Fibroblast of skin of back (primary cell): ENCODE results near the gene ELMO3.
A peak's percentile ranks its signal among the peaks of the same experiment; 100 is the strongest.

Source experiments
- DNase-seq: peaks from one replicate; pipeline ENCODE4 v3.0.0-alpha.2; 2013

The ELMO3 gene

DNA sequence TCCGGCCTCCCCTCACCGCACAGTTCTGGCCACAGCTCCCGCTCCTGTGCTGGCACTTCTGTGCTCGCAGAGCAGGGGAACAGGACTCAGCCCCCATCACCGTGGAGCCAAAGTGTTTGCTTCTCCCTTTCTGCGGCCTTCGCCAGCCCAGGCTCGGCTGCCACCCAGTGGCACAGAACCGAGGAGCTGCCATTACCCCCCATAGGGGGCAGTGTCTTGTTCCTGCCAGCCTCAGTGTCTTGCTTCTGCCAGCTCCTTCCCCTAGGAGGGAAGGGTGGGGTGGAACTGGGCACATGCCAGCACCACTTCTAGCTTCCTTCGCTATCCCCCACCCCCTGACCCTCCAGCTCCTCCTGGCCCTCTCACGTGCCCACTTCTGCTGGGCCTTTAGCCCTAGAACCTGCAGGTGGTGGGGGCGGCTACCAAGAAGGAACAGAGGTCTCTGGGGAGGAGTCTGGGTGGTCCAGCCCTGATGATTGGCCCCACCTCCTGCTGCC lies 645 bp upstream of the ELMO3 start:
- DNase-seq, result peak; percentile 52

DNA sequence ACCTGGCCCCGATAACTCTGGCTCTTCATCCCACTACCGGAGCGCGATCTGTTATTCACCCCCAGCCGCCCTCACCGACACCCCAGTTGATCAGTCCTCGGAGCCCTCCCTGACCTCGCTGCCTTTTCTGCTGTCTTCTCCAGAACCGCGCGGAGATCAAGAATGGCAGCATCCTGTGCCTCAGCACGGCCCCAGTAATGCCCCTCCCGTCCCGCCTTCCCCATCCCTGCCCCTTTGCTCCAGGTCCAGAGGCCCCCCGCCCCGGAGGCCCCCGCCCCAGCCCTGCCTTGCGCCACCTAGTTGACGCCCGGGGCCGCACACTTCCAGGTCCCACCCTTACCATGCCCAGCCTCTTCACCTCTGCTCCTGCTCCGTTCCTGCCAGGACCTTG lies 872 bp downstream of the ELMO3 start:
- no peak for DNase-seq

DNA sequence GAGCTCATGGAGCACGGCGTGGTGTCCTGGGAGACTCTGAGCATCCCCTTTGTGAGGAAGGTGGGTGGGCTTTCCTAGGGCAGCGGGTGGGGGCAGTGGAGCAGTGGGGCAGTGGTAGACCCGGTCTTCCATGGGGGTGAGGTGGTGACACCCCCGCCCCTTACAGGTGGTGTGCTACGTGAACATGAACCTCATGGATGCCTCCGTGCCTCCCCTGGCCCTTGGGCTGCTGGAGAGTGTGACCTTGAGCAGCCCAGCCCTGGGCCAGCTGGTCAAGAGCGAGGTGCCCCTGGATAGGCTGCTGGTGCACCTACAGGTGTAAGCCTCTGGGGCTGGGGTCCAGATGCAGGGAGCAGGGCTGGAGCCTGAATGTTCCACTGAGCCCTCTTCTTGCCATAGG lies 1.6 kb downstream of the ELMO3 start:
- DNase-seq, result no peak

DNA sequence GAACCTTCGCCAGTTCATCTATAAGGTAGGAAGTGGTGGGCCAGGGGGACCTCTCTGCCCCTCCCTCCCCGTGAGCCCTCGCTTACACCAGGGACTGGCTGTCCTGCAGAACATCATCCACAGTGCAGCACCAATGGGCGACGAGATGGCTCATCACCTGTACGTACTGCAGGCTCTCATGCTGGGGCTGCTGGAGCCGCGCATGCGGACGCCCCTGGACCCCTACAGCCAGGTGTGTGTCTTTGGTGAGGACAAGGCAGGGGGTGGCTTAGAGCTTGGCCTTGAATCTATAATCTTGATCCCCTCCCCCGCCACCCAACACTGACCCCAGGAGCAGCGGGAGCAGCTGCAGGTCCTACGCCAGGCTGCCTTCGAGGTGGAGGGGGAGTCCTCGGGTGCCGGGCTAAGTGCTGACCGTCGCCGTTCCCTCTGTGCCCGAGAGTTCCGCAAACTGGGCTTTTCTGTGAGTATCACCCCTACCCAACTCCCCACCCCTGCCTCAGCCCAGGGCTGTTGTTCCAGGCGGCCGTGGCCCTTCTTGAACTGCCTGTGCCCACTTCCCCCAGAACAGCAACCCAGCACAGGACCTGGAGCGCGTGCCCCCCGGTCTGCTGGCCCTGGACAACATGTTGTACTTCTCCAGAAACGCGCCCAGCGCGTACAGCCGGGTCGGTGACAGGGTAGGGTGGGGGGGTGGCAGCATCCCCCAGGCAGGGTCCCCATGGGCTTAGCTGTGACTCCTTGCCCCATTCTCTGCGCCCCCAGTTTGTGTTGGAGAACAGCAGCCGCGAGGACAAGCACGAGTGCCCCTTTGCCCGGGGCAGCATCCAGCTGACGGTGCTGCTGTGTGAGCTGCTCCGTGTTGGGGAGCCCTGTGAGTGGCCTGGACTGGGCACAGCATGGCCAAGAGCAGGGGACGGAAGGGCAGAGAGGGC lies 2.7 kb downstream of the ELMO3 start:
- DNase-seq, result no peak

DNA sequence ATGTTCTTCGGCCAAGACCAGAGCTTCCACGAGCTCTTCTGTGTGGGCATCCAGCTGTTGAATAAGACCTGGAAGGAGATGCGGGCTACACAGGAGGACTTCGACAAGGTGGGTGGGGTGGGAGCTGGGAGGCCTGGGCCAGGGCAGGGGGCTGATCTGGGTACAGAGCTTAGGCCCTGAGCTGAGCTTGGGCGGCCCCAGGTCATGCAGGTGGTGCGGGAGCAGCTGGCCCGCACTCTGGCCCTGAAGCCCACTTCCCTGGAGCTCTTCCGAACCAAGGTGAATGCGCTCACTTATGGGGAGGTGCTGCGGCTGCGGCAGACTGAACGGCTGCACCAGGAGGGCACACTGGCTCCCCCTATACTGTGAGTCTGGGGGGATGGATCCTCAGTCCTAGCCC lies 3.5 kb downstream of the ELMO3 start:
- no peak for DNase-seq

DNA sequence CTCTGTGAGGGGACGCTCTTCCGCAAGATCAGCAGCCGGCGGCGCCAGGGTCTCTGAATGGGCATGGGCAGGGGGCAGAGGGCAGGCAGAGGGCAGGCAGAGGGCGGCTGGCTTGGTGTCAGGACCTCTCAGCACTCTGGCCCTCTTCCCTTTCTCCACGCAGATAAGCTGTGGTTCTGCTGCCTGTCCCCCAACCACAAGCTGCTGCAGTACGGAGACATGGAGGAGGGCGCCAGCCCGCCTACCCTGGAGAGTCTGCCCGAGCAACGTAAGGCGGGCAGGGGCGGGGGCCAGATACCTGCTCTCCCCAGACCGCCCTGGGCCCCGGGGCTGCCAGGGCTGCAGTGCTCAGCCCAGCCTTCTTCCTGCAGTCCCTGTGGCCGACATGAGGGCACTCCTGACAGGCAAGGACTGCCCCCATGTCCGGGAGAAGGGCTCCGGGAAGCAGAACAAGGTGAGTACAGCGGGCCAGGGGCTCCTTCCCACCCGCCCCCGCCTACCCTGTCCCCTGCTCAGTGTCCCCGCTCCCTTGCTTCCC lies 4.1 kb downstream of the ELMO3 start:
- DNase-seq, result no peak

DNA sequence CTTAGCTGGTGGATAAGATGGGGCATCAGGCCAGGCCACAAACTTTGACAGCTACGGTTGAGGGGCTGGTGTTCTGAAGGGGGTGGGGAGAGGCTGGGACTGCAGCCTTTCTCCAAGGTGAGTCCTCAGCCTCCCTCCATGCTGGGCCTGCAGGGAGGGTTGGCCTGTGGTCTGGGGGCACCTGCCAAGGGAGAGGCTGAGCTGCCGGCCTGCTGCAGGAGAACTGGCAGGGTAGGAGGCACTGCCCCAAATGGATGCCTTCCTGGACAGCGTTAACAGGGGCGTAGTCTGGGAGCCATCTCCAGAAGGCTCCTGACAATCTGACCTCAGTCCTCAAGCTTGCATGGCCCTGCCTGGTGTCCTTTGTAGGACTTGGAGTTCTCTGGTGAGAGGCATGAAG lies 5.1 kb downstream of the ELMO3 start:
- no peak for DNase-seq

DNA sequence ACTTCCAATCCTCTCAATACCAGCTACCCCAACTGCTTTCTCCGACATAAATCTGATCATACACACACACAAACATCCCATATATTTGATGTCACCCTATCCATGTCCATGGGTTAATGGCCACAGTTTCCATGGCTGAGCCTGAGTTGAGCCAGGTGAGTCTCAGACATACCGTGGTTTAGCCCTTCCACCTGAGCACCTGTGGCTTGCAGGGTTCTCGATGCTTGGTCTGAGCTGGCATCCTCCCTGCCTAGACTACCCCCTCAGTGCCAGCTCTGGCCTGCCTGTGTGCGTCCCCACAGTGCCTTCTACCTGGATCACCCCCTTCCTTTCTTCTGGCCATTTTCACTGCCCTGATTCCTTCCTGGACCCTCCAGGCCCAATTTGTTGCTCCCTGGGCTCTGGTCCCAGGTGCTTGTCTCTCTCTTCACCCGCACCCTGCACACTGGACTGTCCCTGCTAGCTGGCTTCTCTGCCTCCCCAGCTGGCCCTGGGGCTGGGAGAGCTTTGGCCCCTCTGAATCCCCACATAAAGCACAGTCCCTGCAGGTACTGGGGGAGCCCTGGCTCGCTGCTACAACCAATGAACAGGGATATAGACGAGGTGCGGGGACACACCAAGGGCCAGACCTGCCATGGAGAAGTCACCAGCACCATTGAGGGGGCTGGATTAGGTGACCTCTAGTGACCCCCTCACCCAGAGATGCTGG lies 7.4 kb downstream of the ELMO3 start:
- DNase-seq, result no peak

DNA sequence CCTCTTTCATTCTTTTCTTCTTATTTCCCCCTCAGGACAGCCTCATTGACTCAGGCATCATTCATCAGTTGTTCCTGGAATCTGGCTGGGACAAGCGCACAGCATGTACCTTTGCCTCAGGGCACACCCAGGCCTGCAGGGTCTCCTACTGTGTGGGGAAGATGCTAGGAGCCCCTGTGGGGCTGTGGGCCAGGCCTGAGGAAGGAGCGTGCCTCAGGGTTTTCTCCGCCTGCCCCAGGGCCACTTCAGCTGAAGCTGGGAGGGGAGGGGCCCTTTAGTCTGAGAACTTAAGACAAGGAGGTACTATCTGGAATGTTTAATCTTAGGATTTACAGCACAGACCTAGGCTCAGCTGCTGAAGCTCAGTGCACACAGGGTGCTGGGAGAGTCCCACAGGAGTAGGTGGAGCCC lies 7.9 kb downstream of the ELMO3 start:
- no peak for DNase-seq

DNA sequence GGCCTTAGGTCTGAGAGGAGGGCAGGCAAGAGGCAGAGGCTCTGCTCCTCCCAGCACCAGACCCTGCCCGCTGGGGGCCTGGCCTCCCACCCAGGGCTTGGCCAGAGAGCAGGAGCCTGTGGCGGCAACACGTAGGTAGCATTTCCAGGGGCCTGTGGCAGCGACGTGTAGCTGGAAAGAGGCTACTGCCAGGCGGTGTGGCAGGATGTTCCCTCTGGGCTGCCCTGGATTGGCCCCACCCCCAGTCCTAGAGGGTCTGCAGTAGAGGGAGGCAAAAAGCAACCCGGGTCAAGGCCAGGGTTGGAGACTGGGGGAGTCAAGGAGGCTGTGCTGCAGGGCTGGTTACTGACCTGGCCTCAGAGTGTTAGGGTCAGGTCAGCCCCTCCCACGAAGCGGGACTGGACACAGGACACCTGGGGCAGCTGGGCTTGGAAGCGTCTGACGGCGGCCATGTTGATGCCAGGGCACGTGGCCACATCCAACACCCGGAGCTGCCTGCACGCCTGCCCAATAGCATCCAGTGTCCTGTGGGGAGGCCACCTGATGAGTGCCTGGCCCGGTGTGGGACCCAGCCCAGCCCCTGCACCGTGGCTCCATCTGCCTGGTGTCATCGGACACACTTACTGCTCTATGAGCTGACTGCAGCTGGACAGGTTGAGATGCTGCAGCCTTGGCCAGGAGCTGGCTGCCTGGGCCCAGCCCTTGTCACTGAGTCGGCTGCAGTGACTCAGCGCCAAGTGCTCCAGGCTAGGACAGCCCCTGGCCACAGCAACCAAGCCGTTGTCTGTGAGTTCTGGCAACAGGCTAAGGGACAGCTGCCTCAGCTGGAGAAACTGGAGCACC lies 8.5 kb downstream of the ELMO3 start:
- peak; percentile 61 for DNase-seq

DNA sequence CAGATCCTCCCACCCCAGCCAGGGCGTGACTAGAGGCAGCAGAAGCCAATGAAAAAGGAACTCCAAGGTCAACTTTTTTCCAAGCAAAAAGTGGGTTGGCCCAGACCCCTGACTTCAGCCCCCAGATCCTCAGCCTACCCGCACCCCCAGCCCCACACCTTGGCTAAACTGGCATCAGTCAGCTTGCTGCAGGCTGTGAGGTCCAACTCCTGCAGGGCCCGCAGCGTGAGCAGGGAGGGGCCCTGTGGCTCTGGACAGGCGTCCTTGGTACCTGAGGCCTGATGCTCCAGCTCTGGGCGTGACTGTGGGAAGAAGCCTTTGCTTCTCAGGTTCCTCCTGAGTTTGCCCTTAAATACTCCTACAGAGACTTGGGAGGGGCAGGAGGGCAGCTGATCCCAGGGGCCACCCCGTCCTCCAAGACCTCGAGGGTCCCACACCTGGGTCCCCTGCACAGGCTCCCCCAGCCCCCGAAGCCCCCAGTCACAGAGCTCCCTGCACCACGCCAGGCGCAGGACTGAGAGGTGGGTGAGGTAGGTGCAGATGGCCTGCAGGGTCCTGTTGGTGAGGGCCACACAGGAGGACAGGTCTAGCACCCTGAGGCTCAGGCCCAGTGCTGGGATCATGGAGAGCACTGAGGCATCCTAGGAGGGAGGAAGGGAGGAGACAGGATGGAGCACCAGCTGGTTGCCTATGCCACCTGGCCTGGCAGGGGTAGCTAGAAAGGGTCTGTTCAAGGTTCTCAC lies 9.4 kb downstream of the ELMO3 start:
- DNase-seq, result no peak

DNA sequence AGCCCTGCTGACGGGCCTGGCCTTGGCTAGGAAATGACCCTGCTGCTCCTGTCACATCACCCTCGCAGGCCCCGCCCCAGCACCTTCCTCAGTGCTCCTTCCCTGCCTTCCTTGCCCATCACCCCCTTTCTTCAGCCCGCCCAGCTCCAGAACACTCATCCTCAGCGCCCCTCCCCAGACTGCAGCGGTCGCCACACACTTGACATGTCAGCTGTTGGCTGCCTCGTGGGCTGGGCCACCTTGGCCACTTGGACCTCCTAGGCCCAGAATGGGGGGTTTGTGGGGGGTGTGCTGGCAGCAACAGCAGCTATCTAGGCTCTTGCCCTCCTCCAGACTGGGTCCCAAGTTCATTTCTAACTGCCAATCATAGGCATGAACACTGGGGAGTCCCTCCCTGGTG lies 10.6 kb downstream of the ELMO3 start:
- no peak for DNase-seq

DNA sequence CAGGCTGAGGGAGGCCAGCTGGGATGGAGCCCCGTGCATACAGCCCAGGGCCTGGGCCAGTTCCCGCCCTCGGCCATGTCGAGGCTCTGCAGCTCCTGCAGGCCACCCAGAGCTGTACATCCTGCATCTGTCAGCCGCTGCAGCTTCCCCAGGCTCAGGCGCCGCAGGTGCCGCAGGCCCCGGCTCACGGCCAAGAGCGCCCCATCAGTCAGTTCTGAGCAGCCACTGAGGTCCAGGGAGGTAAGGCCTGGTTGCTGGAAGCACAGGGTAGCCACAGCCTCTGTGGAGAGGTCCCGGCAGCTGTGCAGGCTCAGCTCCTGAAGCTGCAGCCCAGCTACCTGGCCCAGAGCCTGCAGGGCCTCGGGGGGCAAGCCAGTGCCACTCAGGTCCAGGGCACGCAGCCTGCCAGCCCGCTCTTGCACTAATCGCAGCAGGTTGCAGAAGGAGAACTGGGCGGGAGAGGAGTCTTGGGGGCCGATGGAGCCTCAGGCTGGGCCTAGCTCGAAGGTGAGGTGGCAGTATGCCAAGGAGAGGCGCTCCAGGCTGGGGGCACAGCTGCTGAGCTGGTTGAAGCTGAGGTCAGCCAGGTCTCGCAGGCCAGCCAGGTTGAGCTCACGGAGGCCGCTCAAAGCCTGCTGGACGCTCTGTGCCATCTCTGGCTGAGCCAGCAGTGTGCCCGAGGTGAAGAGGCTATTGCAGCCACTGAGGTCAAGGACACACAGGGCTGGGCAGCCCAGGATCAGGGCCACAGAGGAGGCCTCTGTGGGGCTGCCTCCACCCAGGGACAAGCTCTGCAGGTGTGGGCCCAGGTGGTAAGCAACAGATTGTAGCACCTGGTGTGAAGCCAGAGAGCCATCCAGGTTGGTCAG lies 11.4 kb downstream of the ELMO3 start:
- no peak for DNase-seq

DNA sequence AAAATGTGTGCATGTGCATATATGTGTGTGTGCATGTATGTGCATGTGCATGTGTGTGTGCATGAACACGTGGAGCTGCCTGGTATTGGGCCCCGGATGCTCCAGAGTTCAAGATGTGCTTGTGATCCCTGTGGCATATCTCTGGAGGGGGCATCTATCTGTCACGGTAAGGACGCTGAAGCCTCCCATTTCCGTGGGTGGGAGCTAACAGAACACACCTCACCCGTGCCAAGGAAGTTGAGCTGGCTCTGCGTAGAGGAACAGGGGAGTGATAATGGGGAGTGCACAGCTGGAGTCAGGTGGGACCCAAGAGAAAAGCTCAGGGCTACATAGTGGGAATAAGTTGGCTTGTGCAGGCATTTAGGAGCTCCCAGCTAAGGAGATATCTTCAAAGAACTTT lies 12.7 kb downstream of the ELMO3 start:
- DNase-seq, result no peak

DNA sequence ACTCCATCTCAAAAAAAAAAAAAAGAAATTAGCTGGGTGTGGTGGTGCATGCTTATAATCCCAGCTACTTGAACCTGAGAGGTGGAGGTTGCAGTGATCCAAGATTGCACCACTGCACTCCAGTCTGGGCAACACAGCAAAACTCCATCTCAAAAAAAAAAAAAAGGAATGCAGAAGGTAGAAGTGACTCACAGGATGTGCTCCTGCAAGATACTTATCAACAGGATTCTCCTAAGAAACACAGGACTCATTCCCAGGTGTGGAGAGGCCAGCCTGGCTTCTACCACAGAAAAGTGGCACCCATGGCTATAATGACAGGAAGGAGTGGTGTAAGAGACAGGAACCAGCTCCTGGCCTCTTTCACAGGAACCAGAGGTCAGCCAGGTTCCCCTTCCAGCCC lies 13.8 kb downstream of the ELMO3 start:
- no peak for DNase-seq

DNA sequence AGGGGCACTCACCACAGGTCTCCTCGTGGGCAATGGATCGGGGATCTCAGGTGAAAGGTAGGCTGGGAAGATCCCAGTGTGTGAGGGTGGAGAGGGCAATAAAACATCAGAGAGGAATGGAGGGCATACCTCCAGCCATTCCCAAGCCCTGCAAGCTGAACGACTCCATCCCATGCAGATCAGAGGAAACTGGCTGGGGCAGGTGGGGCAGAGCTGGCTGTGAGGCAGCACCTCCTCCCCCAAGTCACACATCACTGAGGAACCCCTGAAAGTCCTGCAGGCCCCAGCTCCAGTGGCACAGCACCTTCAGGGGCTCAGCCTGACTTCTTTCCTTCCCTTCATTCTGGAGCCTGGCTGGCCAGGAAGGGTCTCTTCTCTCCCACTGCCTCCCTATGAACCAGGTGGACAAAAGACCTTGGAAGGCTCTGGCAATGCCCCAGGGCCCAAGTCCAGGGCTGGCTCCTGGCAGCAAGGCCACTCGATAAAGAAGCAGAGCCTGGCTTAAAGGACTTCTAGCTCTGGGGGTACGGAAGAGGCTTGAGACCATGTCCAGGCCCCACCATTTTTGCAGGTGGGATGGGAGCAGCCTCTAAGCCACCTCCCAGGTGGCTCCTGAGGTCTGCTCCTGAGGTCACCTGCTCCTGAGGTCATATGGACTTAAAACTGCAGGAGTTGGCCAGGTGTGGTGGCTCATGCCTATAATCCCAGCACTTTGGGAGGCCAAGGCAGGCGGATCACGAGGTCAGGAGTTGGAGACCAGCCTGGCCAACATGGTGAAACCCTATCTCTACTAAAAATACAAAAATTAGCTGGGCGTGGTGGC lies 14.5 kb downstream of the ELMO3 start:
- no peak for DNase-seq

DNA sequence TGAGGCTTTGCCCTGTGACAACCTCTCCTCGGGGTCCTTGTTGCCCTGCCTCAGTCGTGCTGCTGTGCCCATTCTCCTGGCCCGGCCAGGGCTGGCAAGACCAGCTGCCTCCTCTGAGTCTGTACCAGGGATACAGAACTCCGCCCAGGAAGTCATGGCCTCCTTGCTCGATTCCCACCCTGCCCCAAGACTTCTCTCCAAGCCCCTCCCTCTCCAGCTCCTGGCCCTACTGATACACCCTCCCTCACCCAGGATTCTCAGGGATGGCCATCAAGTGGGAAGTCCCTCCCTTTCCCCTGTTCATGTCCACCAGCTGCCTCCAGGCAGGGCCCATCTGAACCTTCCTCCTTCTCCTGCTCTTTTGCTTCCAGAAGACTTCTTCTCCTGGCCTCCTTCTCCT lies 16.8 kb downstream of the ELMO3 start:
- DNase-seq, result no peak

DNA sequence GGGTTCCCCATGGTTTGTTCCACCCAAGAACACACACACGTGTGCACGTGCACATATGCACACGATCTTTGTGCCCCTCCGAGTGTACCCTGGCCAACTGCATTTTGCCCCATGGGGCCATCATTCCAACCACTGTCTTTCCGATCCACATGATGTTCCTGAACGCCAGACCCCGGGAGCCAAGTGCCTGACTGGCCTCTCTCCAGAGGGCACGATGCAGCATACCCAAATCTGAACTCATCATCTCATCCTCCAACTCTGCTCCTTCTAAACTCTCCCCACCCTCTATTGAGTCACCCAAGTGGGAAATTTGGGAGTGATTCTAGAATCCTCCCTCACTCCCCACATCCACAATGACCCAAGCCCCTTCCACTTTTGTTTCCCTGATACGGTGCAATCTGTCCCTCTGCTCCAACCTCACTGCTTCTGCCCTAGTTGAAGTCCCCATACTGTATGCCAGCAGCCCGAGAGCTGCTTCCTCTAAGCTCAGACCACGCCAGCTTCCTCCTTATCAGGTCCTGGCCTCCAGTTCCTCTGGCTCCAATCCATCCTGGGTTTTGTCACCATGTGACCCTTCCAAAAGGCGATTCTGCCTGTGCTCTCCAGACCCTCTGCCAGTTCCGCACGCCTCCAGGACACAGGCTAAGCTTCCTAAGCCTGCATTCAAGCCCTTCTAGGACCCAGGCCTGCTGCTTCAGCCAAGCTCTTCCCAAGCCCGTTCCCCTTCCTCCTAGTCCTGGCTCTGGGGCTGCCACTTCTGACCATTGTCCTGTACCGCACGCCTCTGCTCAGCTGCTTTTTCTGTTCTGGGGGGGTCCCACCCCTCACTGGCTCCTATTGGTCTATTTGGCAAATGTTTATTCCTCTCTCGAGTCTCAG lies 17.9 kb downstream of the ELMO3 start:
- DNase-seq, result no peak

DNA sequence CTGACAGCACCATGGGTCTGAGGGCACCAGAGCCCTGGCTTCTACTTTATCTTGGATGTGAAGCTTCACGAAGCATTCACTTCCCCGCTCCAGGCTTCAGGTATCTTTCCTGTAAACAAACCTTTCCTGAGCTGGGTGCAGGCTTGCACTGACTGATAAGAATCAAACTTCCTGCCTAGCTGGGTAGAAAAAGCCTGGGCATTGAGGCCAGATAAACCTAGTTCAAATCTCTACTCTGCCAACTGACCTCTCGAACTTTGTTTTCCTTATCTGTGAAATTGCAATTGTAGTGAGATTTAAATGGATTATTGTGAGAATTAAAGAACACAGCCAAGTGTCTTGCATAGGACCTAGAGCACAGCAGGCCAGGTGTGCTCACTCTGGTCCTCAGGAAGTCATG lies 25.1 kb downstream of the ELMO3 start:
- no peak for DNase-seq
